SW480 (cell line): ENCODE measurements around the gene NANOS3.

Source experiments
- DNase-seq: peaks from one replicate; pipeline ENCODE4 v3.0.0-alpha.2; 2016; ENCODE audit warnings: low spot score

NANOS3 gene

DNA sequence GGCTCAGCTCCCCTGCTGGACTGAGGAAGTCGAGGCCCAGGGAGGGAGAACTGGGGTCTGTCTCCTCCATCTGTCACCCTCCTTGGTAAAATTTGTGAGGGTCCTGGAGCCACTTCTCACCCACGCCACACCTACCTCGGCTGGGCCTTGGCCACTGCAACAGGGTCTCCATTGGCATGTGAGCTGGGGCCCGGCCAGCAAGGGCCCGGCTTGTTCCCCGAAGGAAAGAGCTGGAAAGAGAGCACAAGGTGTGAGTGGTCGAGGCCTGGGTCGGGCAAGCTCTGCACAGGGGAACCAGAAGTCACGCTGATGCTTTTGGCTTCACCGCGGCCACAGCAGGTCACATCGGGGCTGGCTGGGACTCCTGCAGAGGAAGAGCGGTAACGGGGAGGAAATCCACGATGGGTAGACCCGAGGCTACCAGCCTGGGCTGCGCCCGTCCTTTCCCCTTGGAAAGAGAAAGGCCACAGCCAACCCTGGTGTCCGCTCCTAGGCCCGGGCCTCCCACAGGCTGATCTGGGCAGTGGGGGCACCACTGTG lies 9.0 kb downstream of the NANOS3 start:
- DNase-seq: no peak

DNA sequence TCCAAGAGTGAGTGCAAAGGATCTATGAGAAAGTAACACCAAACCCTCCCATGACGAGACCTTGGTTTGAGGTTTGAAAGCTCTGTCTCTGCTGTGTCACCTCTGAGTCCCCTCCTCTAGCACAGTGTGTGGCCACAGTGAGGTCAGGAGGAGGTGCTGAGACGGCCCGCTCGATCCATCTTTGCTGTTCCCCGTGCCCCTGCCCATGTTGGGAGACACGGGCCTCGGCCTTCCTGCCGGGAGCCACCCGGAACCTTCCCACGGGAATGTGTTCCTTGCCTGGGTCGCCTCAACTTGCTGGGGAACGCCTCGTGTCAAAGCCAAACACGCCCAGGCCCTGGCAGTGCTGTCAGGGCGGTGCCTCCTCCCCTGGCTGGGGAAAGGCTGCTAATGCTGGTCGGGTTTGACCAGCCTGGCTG lies 10.1 kb downstream of the NANOS3 start:
- DNase-seq: no peak

DNA sequence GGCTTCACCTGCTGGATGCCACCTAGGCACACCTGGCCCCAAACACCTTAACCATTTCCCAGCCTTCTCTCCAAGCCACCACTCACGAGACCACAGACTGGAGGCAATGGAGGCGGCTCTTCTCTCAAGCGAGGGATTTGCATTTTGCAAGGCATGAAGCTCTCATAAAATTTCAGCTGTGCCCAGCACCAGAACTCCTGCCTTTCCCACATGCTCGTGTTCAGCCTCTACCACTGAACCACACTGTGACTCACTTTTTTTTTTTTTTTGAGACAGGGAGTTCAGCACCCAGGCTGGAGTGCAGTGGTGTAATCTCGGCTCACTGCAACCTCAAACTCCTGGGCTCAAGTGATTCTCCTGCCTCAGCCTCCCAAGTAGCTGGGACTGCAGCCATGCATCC lies 10.6 kb downstream of the NANOS3 start:
- peak; percentile 53 for DNase-seq

DNA sequence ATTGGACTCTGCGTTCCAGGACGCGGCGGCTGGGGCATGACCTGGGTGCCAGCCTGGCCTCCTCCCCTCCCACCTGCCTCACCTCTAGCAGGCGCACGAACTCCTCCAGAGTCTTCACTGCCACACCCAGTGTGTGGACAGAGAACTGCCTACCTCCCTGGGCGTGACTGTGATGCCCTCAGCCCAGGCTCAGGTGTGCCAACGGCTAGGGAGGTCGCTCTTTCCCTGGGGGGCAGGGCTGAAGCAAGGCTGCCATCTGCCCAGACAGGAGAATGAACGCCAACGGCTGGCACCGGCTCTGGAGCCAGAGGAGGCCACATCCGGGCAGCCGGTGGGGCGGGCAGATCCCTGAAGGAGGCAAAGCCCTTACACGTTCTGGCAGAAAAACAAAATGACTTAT lies 11.3 kb downstream of the NANOS3 start:
- peak; percentile 34 for DNase-seq

DNA sequence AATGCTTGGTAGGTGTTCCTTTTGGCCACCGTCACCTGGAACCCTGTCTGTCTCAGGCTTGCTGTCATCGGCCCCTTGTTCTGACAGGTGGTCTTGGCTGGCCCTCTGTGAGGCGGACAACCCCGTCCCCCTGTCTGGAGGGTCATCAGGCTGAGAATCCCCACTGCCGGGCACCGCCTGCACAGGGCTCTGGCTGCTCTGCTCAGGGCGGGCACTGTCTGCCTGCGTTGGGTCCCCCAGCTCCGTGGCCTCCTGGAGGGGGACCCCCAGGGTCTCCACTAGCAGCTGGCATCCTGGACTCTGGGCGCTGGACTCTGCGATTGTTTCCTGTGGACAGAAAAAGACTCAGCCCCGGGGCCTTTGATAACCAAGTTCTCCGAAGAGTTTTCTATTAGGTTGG lies 13.2 kb downstream of the NANOS3 start:
- no peak for DNase-seq

DNA sequence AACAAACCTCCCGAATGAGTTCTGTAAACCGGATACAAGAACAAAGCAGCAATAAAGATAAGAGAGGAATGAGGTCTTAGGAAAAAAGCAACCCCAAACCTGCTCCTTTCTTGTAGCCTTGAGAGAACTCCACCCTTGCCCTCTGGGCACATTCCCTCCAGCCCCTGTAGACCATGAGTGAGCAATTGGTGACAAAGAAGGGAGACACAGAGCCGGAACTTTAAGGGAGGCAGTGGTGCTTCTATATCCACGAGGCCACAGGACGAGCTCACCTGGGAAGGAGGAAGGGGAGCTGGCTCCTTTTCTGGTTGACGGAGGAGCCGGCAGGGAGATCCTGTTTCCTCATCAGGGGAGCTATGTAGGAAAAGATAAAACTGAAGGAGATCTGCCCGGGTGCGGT lies 15.9 kb downstream of the NANOS3 start:
- DNase-seq: no peak

DNA sequence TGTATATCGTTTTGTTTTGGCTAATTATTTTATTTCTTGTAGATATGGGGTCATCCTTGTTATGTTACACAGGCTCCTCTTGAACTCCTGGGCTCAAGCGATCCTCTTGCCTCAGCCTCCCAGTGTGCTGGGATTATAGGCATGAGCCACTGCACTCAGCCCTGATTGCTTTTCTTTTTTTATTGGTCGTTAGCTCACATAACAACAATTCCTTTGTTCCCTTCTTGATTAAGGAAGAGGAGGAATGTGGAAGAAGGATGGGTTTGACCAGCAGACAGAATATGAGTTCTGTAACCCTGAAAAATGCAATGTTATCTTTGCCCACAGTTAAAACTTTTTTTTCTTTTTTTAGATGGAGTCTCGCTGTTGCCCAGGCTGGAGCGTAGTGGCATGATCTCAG lies 17.6 kb downstream of the NANOS3 start:
- no peak for DNase-seq

DNA sequence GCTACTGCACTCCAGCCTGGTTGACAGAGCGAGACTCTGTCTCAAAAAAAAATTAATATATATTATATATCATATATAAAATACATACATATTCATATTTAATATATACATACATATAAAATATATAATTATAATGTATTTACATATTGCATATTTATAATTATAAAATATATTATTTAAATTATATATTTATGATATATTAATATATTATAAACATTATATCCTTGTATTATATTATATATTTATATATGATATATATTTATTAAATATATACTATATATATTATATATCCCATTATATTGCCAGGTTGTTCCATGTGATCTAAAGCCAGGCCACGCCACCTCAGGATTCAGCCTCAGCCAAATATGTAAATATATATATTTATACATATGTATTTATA lies 19.3 kb downstream of the NANOS3 start:
- no peak for DNase-seq

DNA sequence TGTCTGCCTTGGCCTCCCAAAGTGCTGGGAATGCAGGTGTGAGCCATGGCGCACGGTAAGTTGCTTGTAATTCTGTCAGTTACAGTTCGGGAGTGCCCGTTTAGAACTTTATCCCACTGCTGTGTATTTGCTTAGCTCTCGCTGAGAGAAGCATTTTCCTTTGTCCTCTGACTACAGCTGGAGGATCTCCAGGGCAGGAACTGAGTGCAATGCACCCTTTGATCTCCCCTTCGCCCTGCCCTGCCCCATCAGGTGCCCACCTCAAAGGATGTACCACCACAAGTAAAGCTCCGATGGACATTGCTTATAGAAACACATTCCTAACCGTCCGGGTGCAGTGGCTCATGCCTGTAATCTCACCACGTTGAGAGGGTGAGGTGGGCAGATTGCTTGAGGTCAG lies 22.5 kb downstream of the NANOS3 start:
- peak; percentile 91 for DNase-seq

DNA sequence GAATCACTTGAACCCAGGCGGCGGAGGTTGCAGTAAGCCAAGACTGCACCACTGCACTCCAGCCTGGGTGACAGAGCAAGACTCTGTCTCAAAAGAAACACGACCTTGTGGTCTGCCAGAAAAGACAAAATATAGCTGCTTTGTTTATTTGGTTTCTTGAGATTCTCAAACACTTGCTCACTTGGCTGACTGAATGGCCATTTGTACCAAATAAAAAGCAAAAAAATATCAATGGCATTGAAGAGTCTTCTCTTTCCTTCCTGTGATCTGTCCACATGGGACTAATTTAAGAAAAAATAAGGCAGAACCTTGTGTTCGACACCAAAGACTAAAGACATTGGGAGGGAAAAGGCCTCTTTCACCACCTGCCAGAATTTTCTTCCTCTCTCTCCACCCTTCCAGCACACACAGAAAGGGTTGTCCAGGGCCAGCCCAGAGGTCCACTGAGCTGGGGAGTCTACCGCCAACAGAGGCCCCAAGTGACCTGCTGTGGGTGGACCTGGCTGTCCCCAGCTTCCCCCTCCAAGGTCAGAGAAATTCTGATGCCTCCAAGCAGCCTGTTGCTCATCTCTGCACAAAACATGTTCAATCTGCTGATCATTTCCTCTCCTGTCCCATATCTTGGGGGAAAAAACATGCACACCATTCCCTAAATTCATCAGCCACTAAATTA lies 23.1 kb downstream of the NANOS3 start:
- DNase-seq: no peak

DNA sequence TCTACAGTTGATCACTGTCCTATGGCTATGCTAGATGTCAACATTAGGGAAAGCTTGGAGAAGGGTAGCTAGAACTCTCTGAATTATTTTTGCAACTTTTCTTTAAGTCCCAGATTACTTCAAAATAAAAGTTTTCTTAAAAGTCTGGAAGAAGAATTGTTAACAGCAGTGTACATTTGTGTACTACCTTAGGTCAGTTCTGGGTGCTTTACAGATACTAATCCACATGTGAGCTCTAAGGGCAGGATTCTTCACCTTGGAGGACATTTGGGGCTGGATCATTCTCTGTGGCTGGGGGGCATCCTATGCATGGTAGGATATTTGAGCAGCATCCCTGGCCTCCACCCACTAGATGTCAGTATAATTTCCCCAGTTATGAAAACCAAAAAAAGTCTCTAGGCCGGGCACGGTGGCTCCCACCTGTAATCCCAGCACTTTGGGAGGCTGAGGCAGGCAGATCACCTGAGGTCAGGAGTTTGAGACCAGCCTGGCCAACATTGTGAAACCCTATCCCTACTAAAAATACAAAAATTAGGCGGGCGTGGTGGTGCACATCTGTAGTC lies 26.1 kb downstream of the NANOS3 start:
- peak; percentile 44 for DNase-seq

DNA sequence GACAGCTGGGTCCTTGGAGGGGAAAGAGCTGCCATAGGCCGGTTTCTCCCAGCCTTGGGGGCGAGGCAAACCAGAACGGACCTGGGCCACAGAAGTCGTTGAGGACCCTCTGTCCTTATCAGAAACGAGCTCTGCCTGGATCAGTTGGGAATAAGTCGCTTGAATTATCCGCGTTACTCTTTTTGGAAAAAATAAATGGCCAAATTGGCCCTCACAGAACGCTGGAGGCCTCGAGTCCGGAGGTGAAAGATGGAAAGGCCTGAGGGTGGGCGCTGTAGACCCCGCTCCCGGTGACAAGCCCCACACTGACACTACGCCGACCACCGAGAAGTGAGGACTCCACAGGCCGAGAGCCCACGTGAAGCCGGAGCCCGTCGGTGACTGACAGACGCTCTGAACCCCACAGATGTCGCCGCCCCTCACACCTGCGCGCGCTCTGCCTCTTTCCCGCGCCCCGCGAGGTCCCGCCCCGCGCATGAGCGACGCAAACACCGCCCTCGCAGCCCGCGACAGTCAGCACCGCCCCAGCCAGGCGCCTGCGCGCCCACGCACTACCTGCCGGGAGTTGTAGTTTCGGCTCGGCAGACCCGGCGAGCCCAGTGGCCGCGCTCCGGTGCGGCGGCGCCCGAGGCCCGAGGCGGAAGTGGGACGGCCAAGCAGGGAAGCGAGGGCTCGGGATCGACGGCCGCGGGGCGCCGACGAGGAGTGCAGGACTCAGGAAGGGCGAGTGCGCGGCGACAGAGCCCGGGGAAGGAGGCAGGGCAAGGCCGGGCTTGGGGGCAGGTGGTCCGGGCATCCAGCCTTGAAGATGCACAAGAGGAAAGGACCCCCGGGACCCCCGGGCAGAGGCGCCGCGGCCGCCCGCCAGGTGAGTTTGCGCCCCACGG lies 28.9 kb downstream of the NANOS3 start, which contains the start of the genes BRME1 and CC2D1A:
BRME1 (minus strand) TSS at position 484 of the 887 bp plus-strand sequence. CDS start 1,225 bp downstream, outside the sequence.
CC2D1A (plus strand) TSS at position 568 of the 887 bp plus-strand sequence; CDS start at position 809, 241 bp downstream.
- DNase-seq: peak; percentile 92

DNA sequence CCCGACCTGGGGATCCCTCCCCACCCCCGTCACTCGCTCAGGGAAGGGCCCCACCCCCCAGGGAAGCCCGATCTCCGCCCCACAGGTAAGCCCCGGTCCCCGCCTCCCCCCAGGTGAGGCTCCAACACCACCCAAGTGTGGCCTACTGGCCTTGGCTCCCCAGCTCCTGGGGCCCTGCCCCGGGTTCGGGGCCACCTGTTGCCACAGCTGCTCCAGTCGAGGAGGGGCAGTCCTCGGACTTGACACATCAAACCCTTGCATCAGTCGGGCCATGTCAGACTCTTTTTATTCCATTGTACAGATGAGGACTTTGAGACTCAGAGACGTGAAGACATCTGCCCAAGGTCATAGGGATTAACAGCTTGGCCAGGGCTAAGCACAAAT lies 29.6 kb downstream of the NANOS3 start:
- DNase-seq: no peak

DNA sequence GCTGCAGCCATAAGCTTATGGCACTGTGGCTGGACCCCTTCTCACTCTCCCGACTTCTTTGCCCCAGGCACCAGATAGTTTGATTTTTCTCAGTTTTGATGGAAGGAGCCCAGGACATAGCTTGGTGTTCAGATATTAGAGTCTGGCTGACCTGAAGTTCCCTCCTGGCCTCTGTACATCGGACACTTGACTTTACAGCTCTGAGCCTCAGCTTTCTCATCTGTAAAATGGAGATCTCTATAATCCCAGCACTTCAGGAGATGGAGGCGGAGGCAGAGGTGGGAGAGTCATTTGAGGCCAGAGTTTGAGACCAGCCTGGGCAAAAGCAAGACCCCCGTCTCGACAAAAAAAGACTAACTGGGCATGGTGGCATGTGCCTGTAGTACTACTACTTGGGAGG lies 30.0 kb downstream of the NANOS3 start:
- DNase-seq: no peak

DNA sequence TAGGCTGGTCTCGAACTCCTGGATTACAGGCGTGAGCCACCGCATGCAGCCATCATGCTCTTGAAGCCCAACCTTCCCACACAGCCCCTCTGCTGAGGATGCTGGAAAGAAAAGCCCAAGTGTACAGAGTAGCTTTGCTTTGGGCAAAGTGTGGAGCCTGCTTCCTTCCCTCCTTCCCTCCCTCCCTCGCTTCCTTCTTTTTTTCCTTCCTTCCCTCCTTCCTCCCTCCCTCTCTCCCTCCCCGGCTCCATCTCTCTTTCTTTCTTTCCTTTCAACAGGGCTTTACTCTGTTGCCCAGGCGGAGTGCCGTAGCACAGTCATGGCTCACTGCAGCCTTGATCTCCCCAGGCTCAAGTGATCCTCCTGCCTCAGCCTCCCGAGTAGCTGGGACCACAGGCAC lies 31.7 kb downstream of the NANOS3 start:
- no peak for DNase-seq

DNA sequence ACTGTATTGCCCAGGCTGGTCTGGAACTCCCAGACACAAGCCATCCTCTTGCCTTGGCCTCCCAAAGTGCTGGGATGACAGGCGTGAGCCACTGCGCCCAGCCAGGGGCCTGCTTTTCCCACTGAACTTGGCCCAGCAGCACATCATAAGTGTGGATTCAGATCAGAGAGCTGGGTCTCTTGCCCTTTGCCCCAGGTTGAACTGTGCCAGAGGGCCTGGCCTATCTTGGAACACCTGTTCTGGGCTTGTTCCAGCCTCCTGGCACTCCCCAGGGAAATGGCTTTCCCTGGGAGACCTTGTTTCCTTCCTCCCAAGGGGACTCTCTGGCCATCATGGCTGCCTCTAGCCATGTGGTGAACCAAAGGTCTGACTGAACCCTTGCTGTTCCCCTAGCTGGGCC lies 32.5 kb downstream of the NANOS3 start:
- DNase-seq: no peak

DNA sequence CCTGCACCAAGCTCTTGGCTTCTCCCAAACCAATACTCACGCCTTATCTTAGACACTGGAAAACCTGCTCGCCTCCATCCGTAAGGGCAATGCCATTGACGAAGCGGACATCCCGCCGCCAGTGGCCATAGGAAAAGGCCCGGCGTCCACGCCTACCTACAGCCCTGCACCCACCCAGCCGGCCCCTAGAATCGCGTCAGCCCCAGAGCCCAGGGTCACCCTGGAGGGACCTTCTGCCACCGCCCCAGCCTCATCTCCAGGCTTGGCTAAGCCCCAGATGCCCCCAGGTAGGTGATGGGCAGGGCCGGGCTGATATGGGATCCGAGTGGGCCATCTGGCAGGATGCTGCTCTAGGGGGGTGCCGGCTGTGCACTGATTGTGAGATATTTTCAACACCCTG lies 36.4 kb downstream of the NANOS3 start:
- DNase-seq: no peak

DNA sequence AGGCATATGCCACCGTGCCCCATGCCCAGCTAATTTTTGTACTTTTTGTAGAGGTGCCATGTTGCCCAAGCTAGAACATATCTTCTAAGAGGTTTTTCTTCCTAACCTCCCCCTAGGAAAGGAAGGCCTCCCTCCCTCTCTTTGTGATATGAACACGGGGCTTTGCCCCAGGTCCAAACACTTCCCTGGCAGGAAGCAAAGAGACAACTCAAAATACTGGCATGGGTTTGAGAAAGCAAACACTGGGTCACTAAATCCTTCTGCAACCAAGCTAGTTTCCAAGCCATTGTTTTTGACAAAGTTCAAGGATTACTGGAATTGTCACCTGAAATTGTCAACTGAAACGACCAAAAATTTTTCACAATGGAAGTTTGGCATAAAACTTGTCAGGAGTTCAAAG lies 37.8 kb downstream of the NANOS3 start:
- DNase-seq: no peak

DNA sequence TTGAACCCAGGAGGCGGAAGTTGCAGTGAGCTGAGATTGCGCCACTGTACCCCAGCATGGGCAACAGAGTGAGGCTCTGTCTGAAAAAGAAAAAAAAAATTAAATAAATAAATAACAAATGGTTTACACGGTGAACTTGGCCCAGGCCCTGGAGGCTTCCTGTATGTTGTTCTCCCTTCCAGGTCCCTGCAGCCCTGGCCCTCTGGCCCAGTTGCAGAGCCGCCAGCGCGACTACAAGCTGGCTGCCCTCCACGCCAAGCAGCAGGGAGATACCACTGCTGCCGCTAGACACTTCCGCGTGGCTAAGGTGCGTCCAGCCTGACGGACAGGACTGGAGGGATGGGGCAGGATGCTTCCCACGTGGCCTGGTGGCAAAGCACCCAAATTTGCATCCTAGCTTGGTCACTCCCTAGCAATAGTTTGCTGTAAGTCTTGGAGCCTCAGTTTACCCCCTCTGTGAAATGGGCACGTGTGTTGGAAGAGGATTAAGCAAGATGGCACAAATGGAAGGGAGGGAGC lies 41.0 kb downstream of the NANOS3 start:
- no peak for DNase-seq

DNA sequence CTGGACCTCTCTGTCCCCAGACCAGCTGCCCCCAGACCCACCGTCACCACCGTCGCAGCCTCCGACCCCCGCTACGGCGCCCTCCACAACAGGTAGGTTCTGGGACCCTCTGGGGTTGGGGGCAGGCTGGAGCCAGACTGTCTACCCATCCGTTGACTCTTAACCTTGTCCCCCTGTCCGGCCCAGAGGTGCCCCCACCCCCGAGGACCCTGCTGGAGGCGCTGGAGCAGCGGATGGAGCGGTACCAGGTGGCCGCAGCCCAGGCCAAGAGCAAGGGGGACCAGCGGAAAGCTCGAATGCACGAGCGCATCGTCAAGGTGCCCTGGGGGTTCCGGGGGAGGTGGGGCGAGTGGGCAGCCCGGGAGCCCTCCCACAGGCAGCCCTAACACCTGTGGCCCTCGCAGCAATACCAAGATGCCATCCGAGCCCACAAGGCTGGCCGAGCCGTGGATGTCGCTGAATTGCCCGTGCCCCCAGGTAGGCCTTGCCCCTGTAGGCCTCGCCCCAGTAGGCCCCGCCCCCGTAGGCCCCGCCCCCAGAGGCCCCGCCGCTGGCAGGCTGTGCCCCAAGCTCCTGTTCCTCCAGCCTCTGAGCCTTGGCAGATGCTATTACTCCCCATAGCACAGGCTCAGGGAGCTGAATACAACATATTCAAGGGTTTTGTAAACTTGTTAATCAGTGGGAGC lies 41.9 kb downstream of the NANOS3 start:
- no peak for DNase-seq

DNA sequence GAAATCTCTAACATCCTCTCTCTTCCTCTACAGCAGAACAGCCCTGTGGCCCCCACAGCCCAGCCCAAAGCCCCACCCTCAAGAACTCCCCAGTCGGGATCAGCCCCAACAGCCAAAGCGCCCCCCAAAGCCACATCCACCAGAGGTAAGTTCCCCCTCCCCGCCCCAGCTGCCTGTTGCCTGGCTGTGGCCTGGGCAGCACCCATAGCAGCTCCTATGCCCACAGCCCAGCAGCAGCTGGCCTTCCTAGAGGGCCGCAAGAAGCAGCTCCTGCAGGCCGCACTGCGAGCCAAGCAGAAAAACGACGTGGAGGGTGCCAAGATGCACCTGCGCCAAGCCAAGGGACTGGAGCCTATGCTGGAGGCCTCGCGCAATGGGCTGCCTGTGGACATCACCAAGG lies 43.6 kb downstream of the NANOS3 start:
- DNase-seq: no peak
